ENCODE results near the gene RNGTT. TPM values are rescaled to one million over a fixed set of nuclear protein-coding genes. Genes with fewer than 3 reads are reported as not detected.
A peak's percentile ranks its signal among the peaks of the same experiment; 100 is the strongest.
"Not testable (repeated sequence)": the region's sequence is repeated elsewhere in the genome, so short reads cannot be mapped to it uniquely, and the experiment has no call there.

Gene RNGTT
- total RNA-seq, 1 donor from 2014 or later = 9.7 TPM

DNA sequence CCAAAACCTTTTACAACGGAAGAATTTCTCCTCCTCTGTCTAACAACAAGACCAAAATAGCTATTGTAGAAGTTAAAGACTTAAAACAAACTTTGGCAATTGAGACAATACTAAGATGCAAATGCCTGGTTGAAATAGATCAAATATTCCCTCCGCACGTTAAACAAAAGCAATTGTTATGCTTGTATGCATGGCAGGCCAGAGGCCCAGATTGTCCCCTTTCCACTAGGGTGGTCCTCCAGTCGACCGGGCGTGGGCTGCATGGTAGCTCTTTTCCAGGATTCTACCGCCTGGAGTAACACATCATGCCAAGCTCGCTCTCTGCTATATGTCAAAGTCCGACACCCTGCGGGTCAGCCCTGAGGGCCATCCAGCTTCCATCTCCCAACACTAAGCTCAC is 234.7 kb downstream of the RNGTT start:
- no peak for DNase-seq (ENCODE audit: low read depth in 2 of 2)

DNA sequence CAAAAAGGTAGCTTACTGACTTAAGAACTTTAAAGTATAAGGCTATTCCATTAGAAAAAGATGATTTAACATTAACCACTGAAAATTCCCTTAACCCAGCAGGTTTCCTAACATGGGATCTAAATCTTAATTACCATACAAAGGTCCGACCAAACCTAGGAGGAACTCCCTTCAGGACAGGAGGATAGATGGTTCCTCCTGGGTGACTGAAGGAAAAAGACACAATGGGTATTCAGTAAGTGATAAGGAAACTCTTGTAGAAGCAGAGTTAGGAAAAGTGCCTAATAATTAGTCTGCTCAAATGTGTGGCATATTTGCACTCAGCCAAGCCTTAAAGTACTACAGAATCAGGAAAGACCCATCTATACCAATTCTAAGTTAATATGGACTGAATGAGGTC is 237.0 kb downstream of the RNGTT start:
- DNase-seq (ENCODE audit: low read depth in 2 of 2) = not testable (repeated sequence)

- peak; percentile 5 to 17 for DNase-seq (ENCODE audit: low read depth in 2 of 2)
Measured at GRCh38 chr6:88725111-88725975, 238.1 kb downstream of the RNGTT start.

DNA sequence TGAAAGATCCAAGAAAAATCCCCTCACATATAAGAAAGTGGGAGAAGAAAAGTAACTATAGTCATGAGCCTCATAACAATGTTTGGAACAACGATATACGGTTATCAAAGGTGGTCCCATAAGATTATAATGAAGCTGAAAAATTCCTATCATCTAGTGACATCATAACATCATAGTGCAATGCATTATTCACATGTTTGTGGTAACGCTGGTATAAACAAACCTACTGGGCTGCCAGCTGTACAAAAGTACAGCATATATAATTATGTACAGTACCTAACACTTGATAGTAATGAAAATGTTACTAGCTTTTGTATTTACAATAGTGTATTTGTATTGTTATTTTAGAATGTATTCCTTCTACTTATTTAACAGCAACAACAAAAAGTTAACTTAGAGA is 240.7 kb downstream of the RNGTT start:
- no peak for DNase-seq (ENCODE audit: low read depth in 2 of 2)

- DNase-seq (ENCODE audit: low read depth in 2 of 2) = not testable (repeated sequence)
Measured at GRCh38 chr6:88716399-88716798, 247.0 kb downstream of the RNGTT start.

GRCh38 chr6:88712243-88712936 is 251.0 kb downstream of the RNGTT start:
- DNase-seq (ENCODE audit: low read depth in 2 of 2) = no peak

- DNase-seq (ENCODE audit: low read depth in 2 of 2) = no peak
Measured at GRCh38 chr6:88709819-88710246, 253.6 kb downstream of the RNGTT start.

DNA sequence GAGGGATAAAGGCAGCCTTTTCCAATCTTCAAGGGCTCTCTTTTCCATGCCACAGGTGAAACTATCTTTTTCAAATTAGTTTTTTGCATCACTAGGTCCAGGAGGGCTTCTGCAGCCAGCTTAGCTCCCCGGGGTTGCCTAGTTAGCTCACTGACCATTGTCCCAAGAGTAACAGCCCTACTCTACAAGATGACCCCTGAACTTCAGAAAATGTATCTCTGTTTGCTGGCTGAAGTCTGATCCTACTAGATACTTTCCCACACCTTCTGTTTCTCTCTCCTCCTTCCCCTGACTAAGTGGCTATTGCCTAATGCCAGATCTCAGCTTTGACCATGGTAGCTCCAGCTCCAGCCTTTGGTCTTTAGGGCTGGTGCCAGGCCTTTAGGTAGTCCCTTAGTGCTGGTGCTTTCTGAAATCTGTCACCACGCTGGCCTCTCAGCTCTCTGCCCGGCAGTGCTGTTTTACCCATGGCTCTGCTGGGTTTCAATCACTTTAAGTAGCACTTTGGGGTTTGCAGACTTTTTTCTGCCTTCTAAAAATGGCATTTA is 255.1 kb downstream of the RNGTT start:
- no peak for DNase-seq (ENCODE audit: low read depth in 2 of 2)

DNA sequence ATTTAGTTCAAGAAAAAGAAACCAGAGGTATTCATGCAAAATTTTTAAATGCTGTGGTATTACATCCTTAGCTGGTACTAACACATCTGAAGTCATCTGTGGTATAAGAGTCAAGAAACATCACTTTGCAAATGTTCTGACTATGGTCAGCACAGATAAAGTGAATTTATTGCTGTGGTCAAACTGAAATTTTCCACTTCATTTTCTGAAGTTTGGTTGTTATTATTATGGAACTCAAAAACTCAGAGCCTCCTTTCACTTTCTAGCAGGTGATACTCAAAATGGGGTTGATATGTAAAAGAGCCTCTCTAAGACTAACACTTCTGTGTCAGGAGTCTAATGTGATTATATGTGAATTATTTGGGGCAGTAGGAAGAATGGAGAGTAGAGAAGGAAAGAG is 257.8 kb downstream of the RNGTT start:
- no peak for DNase-seq (ENCODE audit: low read depth in 2 of 2)

- no peak for DNase-seq (ENCODE audit: low read depth in 2 of 2)
Measured at GRCh38 chr6:88704980-88705379, 258.4 kb downstream of the RNGTT start.

DNA sequence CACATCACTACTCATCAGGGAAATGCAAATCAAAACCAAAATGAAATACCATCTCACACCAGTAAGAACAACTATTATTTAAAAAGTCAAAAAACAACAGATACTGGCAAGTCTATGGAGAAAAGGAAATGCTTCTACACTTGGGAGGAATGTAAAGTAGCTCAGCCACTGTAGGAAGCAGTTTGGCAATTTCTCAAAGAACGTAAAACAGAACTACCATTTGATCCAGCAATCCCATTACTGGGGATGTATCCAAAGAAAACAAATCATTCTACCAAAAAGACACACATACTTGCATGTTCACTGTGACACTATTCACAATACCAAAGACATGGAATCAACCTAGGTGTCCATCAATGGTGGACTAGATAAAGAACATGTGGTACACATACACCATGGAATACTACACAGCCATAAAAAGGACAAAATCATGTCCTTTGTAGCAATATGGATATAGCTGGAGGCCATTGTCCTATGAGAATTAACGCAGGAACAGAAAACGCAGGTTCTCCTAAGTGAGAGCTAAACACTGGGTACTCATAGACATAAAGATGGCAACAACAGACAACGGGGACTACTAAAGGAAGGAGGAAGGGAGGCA is 260.4 kb downstream of the RNGTT start:
- no peak for DNase-seq (ENCODE audit: low read depth in 2 of 2)

GRCh38 chr6:88698661-88699060 is 264.8 kb downstream of the RNGTT start:
- no peak for DNase-seq (ENCODE audit: low read depth in 2 of 2)

- DNase-seq (ENCODE audit: low read depth in 2 of 2) = no peak
Measured at GRCh38 chr6:88695937-88696336, 267.5 kb downstream of the RNGTT start.

GRCh38 chr6:88683734-88684133 is 279.7 kb downstream of the RNGTT start:
- DNase-seq (ENCODE audit: low read depth in 2 of 2) = peak; percentile 68 to 79

DNA sequence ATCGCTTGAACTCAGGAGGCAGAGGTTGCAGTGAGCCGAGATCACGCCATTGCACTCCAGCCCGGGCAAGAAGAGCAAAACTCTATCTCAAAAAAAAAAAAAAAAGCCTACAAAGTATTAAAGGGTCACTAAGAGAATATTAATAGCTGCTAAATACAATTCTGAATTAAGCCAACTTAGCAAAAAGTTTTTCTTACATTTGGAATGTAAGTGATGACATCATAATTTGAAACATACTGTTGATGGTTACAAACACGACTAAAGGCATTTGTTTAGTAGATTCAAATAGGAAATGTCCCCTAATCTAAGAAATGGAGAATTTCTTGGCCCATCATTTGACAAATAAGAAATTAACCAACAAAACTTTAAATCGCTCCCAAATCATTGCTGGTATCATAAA is 282.8 kb downstream of the RNGTT start:
- no peak for DNase-seq (ENCODE audit: low read depth in 2 of 2)

DNA sequence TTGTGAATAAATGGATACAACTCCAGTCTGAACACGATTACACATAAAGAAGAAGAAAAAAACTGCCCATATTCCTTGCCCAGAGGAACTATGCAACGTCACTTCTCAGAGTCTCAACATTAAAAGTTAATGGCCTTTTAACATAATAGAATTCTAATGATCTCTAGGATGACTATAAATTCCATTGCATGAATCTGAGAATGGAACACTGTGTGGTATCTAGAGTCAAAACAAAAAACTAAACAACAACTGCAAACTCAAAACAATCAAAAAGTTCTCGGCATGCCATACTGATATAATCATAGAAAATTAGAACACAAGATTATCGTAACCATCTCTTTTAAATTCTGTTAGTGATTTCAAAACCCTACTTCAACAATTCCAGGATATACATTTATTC is 283.6 kb downstream of the RNGTT start:
- DNase-seq (ENCODE audit: low read depth in 2 of 2) = no peak

GRCh38 chr6:88677356-88677755 is 286.1 kb downstream of the RNGTT start:
- no peak for DNase-seq (ENCODE audit: low read depth in 2 of 2)

- no peak for DNase-seq (ENCODE audit: low read depth in 2 of 2)
Measured at GRCh38 chr6:88671624-88672023, 291.8 kb downstream of the RNGTT start.

DNA sequence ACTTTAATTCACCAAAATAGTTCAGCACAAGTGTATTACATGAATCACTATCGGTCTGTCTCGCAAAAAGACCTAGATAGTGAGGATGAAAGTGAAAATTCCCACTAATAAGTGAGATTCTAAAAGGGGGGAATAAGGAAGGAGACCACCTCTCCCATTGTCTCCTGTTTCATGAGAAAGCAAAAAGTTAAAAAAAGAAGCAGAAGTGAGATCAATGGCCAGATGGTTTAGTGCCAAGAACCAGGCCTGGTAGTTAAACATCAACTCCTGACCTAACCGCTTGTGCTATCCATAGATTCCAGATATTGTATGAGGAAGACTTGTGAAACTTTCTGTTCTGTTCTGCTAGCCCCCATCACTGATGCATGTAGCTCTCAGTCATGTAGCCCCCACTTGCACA is 293.0 kb downstream of the RNGTT start:
- DNase-seq (ENCODE audit: low read depth in 2 of 2) = no peak

DNA sequence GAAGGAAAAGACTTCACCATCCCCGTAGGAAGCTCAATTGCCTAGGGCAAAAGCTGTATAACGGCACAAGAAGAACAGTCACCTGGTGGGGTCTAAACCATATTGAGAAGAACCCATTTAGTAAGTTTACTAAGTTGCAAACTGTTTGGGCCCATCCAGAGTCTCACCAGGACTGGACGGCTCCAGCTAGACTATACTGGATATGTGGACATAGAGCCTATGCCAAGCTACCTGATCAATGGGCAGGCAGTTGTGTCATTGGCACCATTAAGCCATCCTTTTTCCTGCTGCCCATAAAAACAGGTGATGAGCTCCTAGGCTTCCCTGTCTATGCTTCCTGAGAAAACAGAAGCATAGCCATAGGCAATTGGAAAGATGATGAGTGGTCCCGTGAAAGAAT is 293.9 kb downstream of the RNGTT start:
- no peak for DNase-seq (ENCODE audit: low read depth in 2 of 2)

DNA sequence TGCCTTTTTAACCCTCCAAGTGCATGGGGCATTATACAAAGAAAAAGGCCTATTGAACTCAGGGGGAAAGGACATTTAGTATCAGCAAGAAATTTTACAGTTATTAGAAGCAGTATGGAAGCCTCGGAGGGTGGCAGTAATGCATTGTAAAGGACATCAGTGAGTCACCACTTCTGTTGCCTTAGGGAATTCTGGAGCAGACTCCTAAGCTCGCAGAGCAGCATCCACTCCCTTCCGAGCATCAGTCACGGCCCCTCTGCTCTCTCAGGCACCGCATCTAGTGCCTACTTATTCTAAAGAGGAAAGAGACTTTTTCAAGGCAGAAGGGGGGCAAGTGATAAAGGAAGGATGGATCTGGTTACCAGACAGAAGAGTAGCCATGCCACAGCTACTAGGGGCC is 296.5 kb downstream of the RNGTT start:
- DNase-seq (ENCODE audit: low read depth in 2 of 2) = no peak

DNA sequence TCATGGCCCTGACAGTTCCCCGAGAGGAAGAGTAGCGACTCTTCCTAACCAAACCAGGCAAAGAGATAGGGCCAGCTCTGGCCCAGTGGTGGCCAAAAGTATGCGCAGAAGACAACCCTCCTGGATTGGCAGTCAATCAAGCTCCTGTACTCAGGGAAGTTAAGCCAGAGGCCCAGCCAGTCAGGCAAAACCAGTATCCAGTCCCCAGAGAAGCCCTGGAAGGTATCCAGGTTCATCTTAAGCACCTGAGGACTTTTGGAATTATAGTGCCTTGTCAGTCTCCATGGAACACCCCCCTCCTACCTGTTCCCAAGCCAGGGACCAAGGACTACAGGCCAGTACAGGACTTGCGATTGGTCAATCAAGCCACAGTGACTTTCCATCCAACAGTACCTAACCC is 298.3 kb downstream of the RNGTT start:
- no peak for DNase-seq (ENCODE audit: low read depth in 2 of 2)

All from lung microvascular endothelial cell (primary cell).